ENCODE data around the gene ARMC7. TPM values are rescaled to one million over a fixed set of nuclear protein-coding genes. Genes with fewer than 3 reads are reported as not detected.

The ARMC7 gene
- 10 to 100 TPM; 16.2 to 17.6 TPM for total RNA-seq

DNA sequence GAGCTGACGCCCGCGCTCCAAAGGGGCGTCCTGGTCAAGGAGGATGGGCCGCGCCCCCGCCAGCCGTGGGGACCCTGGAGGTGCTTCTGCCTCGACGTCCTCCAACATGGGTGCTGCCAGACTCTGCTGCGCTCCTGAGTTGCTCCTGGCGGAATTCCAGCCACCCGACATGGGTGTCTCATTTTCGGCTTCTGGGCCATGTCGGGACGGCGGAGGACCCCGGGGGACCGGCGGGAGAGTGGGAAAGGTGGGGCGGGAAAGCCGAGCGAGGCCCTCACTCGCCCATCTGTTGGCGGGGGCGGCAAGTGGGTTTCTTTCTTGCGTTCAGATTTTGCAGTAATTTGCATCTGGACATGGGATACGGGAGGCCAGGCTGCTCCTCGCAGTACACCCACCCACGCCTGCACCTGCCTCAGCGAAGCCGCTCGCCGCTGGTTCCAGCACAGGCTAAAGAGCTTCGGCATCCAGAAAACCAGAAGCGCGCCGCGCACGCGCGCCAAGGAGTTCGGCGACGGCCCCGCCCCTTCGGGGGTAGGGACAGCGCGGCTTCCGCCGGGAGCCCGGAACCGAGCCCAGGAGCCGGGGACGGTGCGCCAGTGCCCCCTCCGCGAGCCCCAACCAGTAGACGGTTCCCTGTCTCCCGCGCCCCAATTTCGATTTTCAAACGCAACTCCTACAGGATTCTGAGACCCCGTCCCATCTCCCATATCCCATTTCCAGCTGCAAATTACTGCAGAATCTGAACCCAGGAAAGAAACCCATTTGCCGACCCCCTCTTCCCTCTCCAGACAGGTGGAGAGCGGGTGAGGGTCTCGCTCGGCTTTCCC, at the start of gene ARMC7:
ARMC7 (plus strand) TSS at position 563 of the 827 bp plus-strand sequence. CDS start 320 bp downstream, outside the sequence.
- ATAC-seq (ENCODE audit: low read depth) (peak; percentile 79), DNase-seq (peak; percentile 94)
- POLR2A ChIA-PET, result interaction anchor here (0.7 to 7.1 kb wide), 17 partner anchors 12 to 161 kb away, joined by 3 to 45 read pairs (median 4); partner anchors contain the start of genes CDR2L, GGA3, HID1 and JPT1
- no peaks in the 10 kb centered on the region for H3K27me3 Mint-ChIP-seq
- H3K4me1 Mint-ChIP-seq, result peaks cover 29% of the 10 kb centered on the region
- H3K36me3 Mint-ChIP-seq, result peaks cover 13% of the 10 kb centered on the region
- no peaks in the 10 kb centered on the region for H3K9me3 Mint-ChIP-seq
- peak within 1 kb of the TSS; percentile 86 for H3K27ac Mint-ChIP-seq
- peak within 1 kb of the TSS; percentile 95 for H3K4me3 Mint-ChIP-seq

- ATAC-seq (ENCODE audit: low read depth) (no peak), DNase-seq (no peak)
- H3K36me3 Mint-ChIP-seq, result peaks cover 7% of the 10 kb centered on the region
- H3K4me1 Mint-ChIP-seq, result peaks cover 14% of the 10 kb centered on the region
- no peak overlapping the region for H3K27ac Mint-ChIP-seq
- H3K9me3 Mint-ChIP-seq, result no peaks in the 10 kb centered on the region
- H3K27me3 Mint-ChIP-seq, result no peaks in the 10 kb centered on the region
- POLR2A ChIA-PET, result interaction anchor here (1.0 to 3.0 kb wide), 4 partner anchors 13 to 54 kb away, joined by 3 to 8 read pairs (median 4); partner anchors contain the start of genes ATP5PD, KCTD2 and SLC16A5
- no peak overlapping the region for H3K4me3 Mint-ChIP-seq
Measured at GRCh38 chr17:75060434-75061054, 49.2 kb upstream of the ARMC7 start.

- H3K9me3 Mint-ChIP-seq, result no peaks in the 10 kb centered on the region
- peaks cover 18% of the 10 kb centered on the region for H3K4me1 Mint-ChIP-seq
- POLR2A ChIA-PET, result interaction anchor here (1.0 to 3.0 kb wide), 2 partner anchors 14 to 27 kb away, joined by 3 to 8 read pairs; partner anchors contain the start of genes ATP5PD, KCTD2 and SLC16A5
- H3K27ac Mint-ChIP-seq, result no peak overlapping the region
- DNase-seq (no peak), ATAC-seq (ENCODE audit: low read depth) (no peak)
- no peak overlapping the region for H3K4me3 Mint-ChIP-seq
- H3K36me3 Mint-ChIP-seq, result peaks cover 9% of the 10 kb centered on the region
- no peaks in the 10 kb centered on the region for H3K27me3 Mint-ChIP-seq
Measured at GRCh38 chr17:75061055-75061438, 48.7 kb upstream of the ARMC7 start.

DNA sequence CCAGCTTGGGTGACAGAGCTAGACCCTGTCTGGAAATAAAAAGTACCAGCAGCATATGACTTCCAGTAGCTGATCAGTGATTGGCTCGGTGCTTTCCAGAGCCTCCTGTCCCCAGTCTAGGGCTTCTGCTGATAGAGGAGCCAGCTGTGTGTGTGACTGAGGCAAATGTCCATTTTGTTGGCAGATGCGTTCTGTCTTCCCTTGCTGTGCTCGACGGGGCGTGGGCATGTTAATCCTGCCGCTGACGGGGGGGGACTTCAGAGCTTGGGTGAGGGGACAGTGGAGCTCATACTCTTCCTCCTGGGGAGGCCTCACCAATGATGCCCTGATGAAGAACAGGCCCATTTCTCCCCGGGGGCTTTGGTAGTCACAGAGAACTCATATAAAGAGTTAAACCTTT, 48.2 kb upstream of the ARMC7 start:
- Mint-ChIP-seq H3K4me1 (peaks cover 21% of the 10 kb centered on the region), H3K27ac (no peak overlapping the region)

GRCh38 chr17:75063201-75063600, 46.6 kb upstream of the ARMC7 start:
- Mint-ChIP-seq H3K27ac (no peak overlapping the region), H3K27me3 (no peaks in the 10 kb centered on the region), H3K4me3 (no peak overlapping the region), H3K36me3 (peaks cover 4% of the 10 kb centered on the region), H3K4me1 (peaks cover 28% of the 10 kb centered on the region), H3K9me3 (no peaks in the 10 kb centered on the region)
- no peak for ATAC-seq (ENCODE audit: low read depth)
- DNase-seq, result no peak
- POLR2A ChIA-PET, result interaction anchor here (1.0 to 3.0 kb wide), 2 partner anchors 16 to 51 kb away, joined by 4 to 8 read pairs; partner anchors contain the start of genes ATP5PD and KCTD2

More for the DNA sequence above, 48.2 kb upstream of the ARMC7 start:
- Mint-ChIP-seq H3K4me3 (no peak overlapping the region), H3K9me3 (no peaks in the 10 kb centered on the region), H3K36me3 (peaks cover 5% of the 10 kb centered on the region), H3K27me3 (no peaks in the 10 kb centered on the region)
- POLR2A ChIA-PET, result interaction anchor here (3.0 kb wide), 1 partner anchor 14 kb away, joined by 8 read pairs; the partner anchor contains the start of genes ATP5PD and KCTD2
- no peak for ATAC-seq (ENCODE audit: low read depth)
- DNase-seq, result no peak

- no peaks in the 10 kb centered on the region for H3K9me3 Mint-ChIP-seq
- DNase-seq (no peak), ATAC-seq (ENCODE audit: low read depth) (no peak)
- peaks cover 29% of the 10 kb centered on the region for H3K4me1 Mint-ChIP-seq
- peaks cover 4% of the 10 kb centered on the region for H3K36me3 Mint-ChIP-seq
- H3K27ac Mint-ChIP-seq, result no peak overlapping the region
- no peak overlapping the region for H3K4me3 Mint-ChIP-seq
- POLR2A ChIA-PET, result interaction anchor here (1.0 to 3.0 kb wide), 2 partner anchors 16 to 51 kb away, joined by 4 to 8 read pairs; partner anchors contain the start of genes ATP5PD and KCTD2
- no peaks in the 10 kb centered on the region for H3K27me3 Mint-ChIP-seq
Measured at GRCh38 chr17:75063626-75064025, 46.1 kb upstream of the ARMC7 start.

DNA sequence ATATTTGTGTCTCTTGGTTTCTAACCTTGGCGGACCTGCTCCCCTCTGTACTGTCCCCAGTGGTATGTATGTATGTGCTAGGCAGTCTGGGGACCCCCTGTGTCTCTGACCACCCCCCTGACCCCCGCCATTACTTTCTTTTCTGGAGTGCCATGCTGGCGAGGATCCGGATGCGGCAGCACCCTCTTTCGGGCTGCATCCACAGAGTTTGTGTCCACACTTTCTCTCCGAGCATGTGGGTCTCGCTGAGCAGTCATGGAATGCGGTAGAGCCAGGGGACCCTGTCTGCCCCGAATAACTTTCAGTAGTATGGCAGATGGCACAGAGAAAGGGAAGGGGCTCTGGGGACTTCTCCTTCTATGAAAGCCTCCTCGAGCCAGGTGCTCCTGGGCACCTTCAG, 45.7 kb upstream of the ARMC7 start:
- POLR2A ChIA-PET, result no interaction called here
- ATAC-seq (ENCODE audit: low read depth), result no peak

GRCh38 chr17:75064460-75064859, 45.3 kb upstream of the ARMC7 start:
- DNase-seq (no peak), ATAC-seq (ENCODE audit: low read depth) (no peak)
- Mint-ChIP-seq H3K9me3 (no peaks in the 10 kb centered on the region), H3K4me3 (no peak overlapping the region), H3K36me3 (peaks cover 4% of the 10 kb centered on the region), H3K27me3 (no peaks in the 10 kb centered on the region), H3K4me1 (peaks cover 30% of the 10 kb centered on the region), H3K27ac (no peak overlapping the region)
- POLR2A ChIA-PET, result no interaction called here

More for the DNA sequence above, 45.7 kb upstream of the ARMC7 start:
- Mint-ChIP-seq H3K27me3 (no peaks in the 10 kb centered on the region), H3K9me3 (no peaks in the 10 kb centered on the region), H3K27ac (no peak overlapping the region), H3K36me3 (peaks cover 4% of the 10 kb centered on the region), H3K4me1 (peaks cover 32% of the 10 kb centered on the region), H3K4me3 (no peak overlapping the region)
- no peak for DNase-seq

- no peak overlapping the region for H3K4me3 Mint-ChIP-seq
- H3K27me3 Mint-ChIP-seq, result no peaks in the 10 kb centered on the region
- H3K36me3 Mint-ChIP-seq, result peaks cover 4% of the 10 kb centered on the region
- no peak overlapping the region for H3K27ac Mint-ChIP-seq
- no peaks in the 10 kb centered on the region for H3K9me3 Mint-ChIP-seq
- no peak for DNase-seq
- peaks cover 26% of the 10 kb centered on the region for H3K4me1 Mint-ChIP-seq
- no peak for ATAC-seq (ENCODE audit: low read depth)
- POLR2A ChIA-PET, result no interaction called here
Measured at GRCh38 chr17:75064867-75065561, 44.8 kb upstream of the ARMC7 start.

- Mint-ChIP-seq H3K36me3 (peaks cover 4% of the 10 kb centered on the region), H3K4me3 (no peak overlapping the region), H3K27ac (peak overlapping the region; percentile 70), H3K27me3 (no peaks in the 10 kb centered on the region), H3K4me1 (peaks cover 26% of the 10 kb centered on the region), H3K9me3 (no peaks in the 10 kb centered on the region)
- no peak for DNase-seq
- ATAC-seq (ENCODE audit: low read depth), result no peak
- POLR2A ChIA-PET, result no interaction called here
Measured at GRCh38 chr17:75065562-75066151, 44.1 kb upstream of the ARMC7 start.

DNA sequence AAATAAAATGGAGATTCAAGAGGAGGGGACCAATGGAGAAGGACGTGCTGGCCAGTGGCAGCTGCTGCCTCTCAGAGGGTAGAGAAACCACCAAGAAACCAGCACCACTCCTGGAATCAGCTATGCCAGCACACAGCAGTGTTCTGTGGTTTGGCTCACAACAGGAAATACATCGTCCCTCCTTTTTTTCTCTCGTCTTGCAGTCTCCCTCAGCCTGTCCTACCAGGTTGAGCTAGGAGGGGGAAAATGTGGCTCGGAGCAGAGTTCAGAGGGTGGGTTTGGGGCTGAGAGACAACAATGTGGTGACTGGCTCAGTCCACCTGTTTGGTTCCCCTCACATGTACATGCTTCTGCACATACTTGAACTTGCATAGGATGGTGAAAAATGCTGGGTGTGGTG, 41.9 kb upstream of the ARMC7 start:
- Mint-ChIP-seq H3K9me3 (no peaks in the 10 kb centered on the region), H3K36me3 (peaks cover 2% of the 10 kb centered on the region), H3K4me3 (peak overlapping the region; percentile 65), H3K27ac (peak overlapping the region; percentile 91), H3K27me3 (no peaks in the 10 kb centered on the region), H3K4me1 (peaks cover 21% of the 10 kb centered on the region)
- DNase-seq (peak; percentile 45), ATAC-seq (ENCODE audit: low read depth) (peak; percentile 88)
- POLR2A ChIA-PET, result interaction anchor here (0.6 to 2.7 kb wide), 8 partner anchors 14 to 87 kb away, joined by 3 to 9 read pairs (median 4); partner anchors contain the start of genes ATP5PD, KCTD2, MRPL58 and SLC16A5

- peaks cover 2% of the 10 kb centered on the region for H3K36me3 Mint-ChIP-seq
- POLR2A ChIA-PET, result interaction anchor here (0.7 to 2.7 kb wide), 3 partner anchors 19 to 107 kb away, joined by 3 to 9 read pairs (median 5); partner anchors contain the start of genes MRPL58 and SLC16A5
- no peaks in the 10 kb centered on the region for H3K9me3 Mint-ChIP-seq
- H3K27me3 Mint-ChIP-seq, result no peaks in the 10 kb centered on the region
- peak overlapping the region; percentile 73 for H3K27ac Mint-ChIP-seq
- peaks cover 21% of the 10 kb centered on the region for H3K4me1 Mint-ChIP-seq
- no peak for DNase-seq
- no peak overlapping the region for H3K4me3 Mint-ChIP-seq
- ATAC-seq (ENCODE audit: low read depth), result no peak
Measured at GRCh38 chr17:75068750-75069149, 41.0 kb upstream of the ARMC7 start.

All from activated naive CD8-positive, alpha-beta T cell treated with anti-CD3 and anti-CD28 coated beads, Interleukin-2, amount 10 ng/mL, durations not matched to agents 7 days and 5 days (primary cell).